ENCODE measurements around the gene MRFAP1.

The MRFAP1 gene

GRCh38 chr4:6640292-6641163 is at the start of gene MRFAP1:
MRFAP1 (plus strand) TSS chr4:6640685; CDS start chr4:6640863, 178 bp downstream.
- no peak for TF ChIP-seq CTCF (IDR thresholded peaks at IDR 0.05; ENCODE audit: insufficient read depth, low read length, poor library complexity, severe bottlenecking)
- Histone ChIP-seq H3K36me3 (ENCODE audit: control insufficient read depth, insufficient read depth, low read length) (peaks cover 10% of the 10 kb centered on the region), H3K4me3 (replicated peaks; ENCODE audit: low read depth, low read length) (peak within 1 kb of the TSS; percentile 89), H3K27me3 (replicated peaks; ENCODE audit: control insufficient read depth, insufficient read depth, low read length) (no peaks in the 10 kb centered on the region)
- DNase-seq (ENCODE audit: extremely low read depth, insufficient read length) = peak; percentile 98

GRCh38 chr4:6591313-6591712 is 49.2 kb upstream of the MRFAP1 start:
- no peak for TF ChIP-seq CTCF (IDR thresholded peaks at IDR 0.05; ENCODE audit: insufficient read depth, low read length, poor library complexity, severe bottlenecking)
- no peak overlapping the region for H3K4me3 ChIP-seq (replicated peaks; ENCODE audit: low read depth, low read length)
- peaks cover 17% of the 10 kb centered on the region for H3K36me3 ChIP-seq (ENCODE audit: control insufficient read depth, insufficient read depth, low read length)
- DNase-seq (ENCODE audit: extremely low read depth, insufficient read length) = no peak
- H3K27me3 ChIP-seq (replicated peaks; ENCODE audit: control insufficient read depth, insufficient read depth, low read length) = no peaks in the 10 kb centered on the region

GRCh38 chr4:6591781-6592180 is 48.7 kb upstream of the MRFAP1 start:
- H3K27me3 ChIP-seq (replicated peaks; ENCODE audit: control insufficient read depth, insufficient read depth, low read length) = no peaks in the 10 kb centered on the region
- DNase-seq (ENCODE audit: extremely low read depth, insufficient read length) = no peak
- H3K4me3 ChIP-seq (replicated peaks; ENCODE audit: low read depth, low read length) = no peak overlapping the region
- TF ChIP-seq CTCF (IDR thresholded peaks at IDR 0.05; ENCODE audit: insufficient read depth, low read length, poor library complexity, severe bottlenecking) = no peak
- peaks cover 18% of the 10 kb centered on the region for H3K36me3 ChIP-seq (ENCODE audit: control insufficient read depth, insufficient read depth, low read length)

- no peak for TF ChIP-seq CTCF (IDR thresholded peaks at IDR 0.05; ENCODE audit: insufficient read depth, low read length, poor library complexity, severe bottlenecking)
- no peaks in the 10 kb centered on the region for H3K27me3 ChIP-seq (replicated peaks; ENCODE audit: control insufficient read depth, insufficient read depth, low read length)
- DNase-seq (ENCODE audit: extremely low read depth, insufficient read length) = no peak
- peaks cover 26% of the 10 kb centered on the region for H3K36me3 ChIP-seq (ENCODE audit: control insufficient read depth, insufficient read depth, low read length)
- H3K4me3 ChIP-seq (replicated peaks; ENCODE audit: low read depth, low read length) = no peak overlapping the region
Observed at GRCh38 chr4:6592804-6593563, 47.5 kb upstream of the MRFAP1 start.

GRCh38 chr4:6594341-6594740 is 46.1 kb upstream of the MRFAP1 start:
- H3K27me3 ChIP-seq (replicated peaks; ENCODE audit: control insufficient read depth, insufficient read depth, low read length) = no peaks in the 10 kb centered on the region
- no peak for TF ChIP-seq CTCF (IDR thresholded peaks at IDR 0.05; ENCODE audit: insufficient read depth, low read length, poor library complexity, severe bottlenecking)

More at GRCh38 chr4:6594341-6594740, 46.1 kb upstream of the MRFAP1 start:
- Histone ChIP-seq H3K36me3 (ENCODE audit: control insufficient read depth, insufficient read depth, low read length) (peaks cover 28% of the 10 kb centered on the region), H3K4me3 (replicated peaks; ENCODE audit: low read depth, low read length) (no peak overlapping the region)
- DNase-seq (ENCODE audit: extremely low read depth, insufficient read length) = no peak
